ENCODE data around the gene DRD2. TPM values are rescaled to one million over a fixed set of nuclear protein-coding genes. Genes with fewer than 3 reads are reported as not detected.

The DRD2 gene
- total RNA-seq, 2 experiments from 2014 or later, result not detected

- H3K27me3 Mint-ChIP-seq (ENCODE audit: low read depth), result no peaks in the 10 kb centered on the region
- H3K4me1 Mint-ChIP-seq (ENCODE audit: low read depth), result peaks cover 25% of the 10 kb centered on the region
- CTCF ChIA-PET, result no interaction called here
- H3K27ac Mint-ChIP-seq, result no peak overlapping the region
- no peaks in the 10 kb centered on the region for H3K9me3 Mint-ChIP-seq
- intact Hi-C loops (cut with micrococcal nuclease), result no loop called here
- DNase-seq, result no peak
- no peak overlapping the region for H3K4me3 Mint-ChIP-seq
- H3K36me3 Mint-ChIP-seq (ENCODE audit: low read depth), result peaks cover 8% of the 10 kb centered on the region
Observed at GRCh38 chr11:113365895-113366294, 109.3 kb downstream of the DRD2 start.

GRCh38 chr11:113363996-113364641, 111.1 kb downstream of the DRD2 start:
- H3K27ac Mint-ChIP-seq, result no peak overlapping the region
- intact Hi-C loops (cut with micrococcal nuclease), result no loop called here
- no peaks in the 10 kb centered on the region for H3K27me3 Mint-ChIP-seq (ENCODE audit: low read depth)
- H3K4me3 Mint-ChIP-seq, result no peak overlapping the region
- H3K4me1 Mint-ChIP-seq (ENCODE audit: low read depth), result peaks cover 25% of the 10 kb centered on the region
- peaks cover 11% of the 10 kb centered on the region for H3K36me3 Mint-ChIP-seq (ENCODE audit: low read depth)
- H3K9me3 Mint-ChIP-seq, result no peaks in the 10 kb centered on the region
- CTCF ChIA-PET, result no interaction called here
- no peak for DNase-seq

GRCh38 chr11:113363406-113363805, 111.8 kb downstream of the DRD2 start:
- H3K27me3 Mint-ChIP-seq (ENCODE audit: low read depth), result no peaks in the 10 kb centered on the region
- intact Hi-C loops (cut with micrococcal nuclease), result no loop called here
- no peak overlapping the region for H3K4me3 Mint-ChIP-seq
- CTCF ChIA-PET, result no interaction called here
- DNase-seq, result no peak
- H3K36me3 Mint-ChIP-seq (ENCODE audit: low read depth), result peaks cover 16% of the 10 kb centered on the region
- peaks cover 25% of the 10 kb centered on the region for H3K4me1 Mint-ChIP-seq (ENCODE audit: low read depth)
- no peak overlapping the region for H3K27ac Mint-ChIP-seq
- no peaks in the 10 kb centered on the region for H3K9me3 Mint-ChIP-seq

Small RNA genes lying within 50 kb of the gene (microRNA-seq; reads per million reads assigned to microRNA genes)
- gene MIR4301 (ENCODE audit: borderline microRNAs expressed, borderline replicate concordance), result not detected

Other genes with a start within 250 kb of the DRD2 start
- gene TTC12, start 160.8 kb downstream of the DRD2 start, total RNA-seq, result 1 to 10 TPM; 4.1 to 7.4 TPM
- under 1 TPM in 1 of 2 experiments, not detected in 1; 0.07 TPM for gene ANKK1, start 87.6 kb downstream of the DRD2 start, total RNA-seq
- gene TMPRSS5, start 230.9 kb upstream of the DRD2 start, total RNA-seq, result 1 to 10 TPM; 1.1 to 1.2 TPM